ENCODE measurements around the gene MAP4.
A peak's percentile ranks its signal among the peaks of the same experiment; 100 is the strongest.

MAP4 gene

DNA sequence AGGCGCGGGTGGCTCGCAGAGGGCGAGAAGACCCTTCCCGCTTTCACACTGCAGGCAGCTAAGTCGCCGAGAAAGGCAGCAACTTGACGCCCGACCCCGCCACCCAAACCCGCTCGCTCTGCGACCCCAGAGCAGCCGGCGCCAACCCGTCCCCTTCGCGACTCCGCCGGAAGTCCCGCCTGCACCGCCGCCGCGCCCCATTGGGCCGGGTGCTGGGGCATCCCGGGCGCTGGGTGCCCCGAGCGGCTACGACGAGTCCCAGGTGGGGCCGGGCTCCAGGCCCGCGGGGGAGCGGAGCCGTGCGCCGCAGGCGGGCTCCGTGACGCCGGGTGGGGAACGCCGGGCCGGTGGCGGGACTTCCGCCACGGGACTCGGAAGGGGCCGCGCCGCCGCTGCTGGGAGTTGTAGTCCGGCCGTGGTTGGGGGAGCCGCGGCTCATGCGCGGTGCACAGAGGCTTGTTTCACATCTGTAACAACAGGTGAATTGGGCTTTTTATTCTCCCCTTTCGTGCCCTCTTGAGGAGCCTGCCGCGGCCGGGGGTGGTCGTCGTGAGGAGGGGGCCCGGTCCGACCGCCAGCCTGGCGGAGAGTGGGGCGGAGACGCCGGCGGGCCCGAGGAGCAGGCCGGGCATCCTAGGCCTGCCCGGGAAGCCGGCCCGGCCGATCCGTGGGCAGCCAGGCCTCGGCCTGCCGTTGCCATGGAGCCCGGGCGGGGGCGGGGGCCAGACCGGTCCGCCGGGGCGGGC is 213.3 kb downstream of the MAP4 start, which contains the start of gene DHX30 (continued):
- TF ChIP-seq, protein P1, sequence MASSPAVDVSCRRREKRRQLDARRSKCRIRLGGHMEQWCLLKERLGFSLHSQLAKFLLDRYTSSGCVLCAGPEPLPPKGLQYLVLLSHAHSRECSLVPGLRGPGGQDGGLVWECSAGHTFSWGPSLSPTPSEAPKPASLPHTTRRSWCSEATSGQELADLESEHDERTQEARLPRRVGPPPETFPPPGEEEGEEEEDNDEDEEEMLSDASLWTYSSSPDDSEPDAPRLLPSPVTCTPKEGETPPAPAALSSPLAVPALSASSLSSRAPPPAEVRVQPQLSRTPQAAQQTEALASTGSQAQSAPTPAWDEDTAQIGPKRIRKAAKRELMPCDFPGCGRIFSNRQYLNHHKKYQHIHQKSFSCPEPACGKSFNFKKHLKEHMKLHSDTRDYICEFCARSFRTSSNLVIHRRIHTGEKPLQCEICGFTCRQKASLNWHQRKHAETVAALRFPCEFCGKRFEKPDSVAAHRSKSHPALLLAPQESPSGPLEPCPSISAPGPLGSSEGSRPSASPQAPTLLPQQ (tag by site-specific recombination; IDR thresholded peaks at IDR 0.05), result peak; percentile 5; the same call in 1 of the 2 replicates
- TF ChIP-seq, protein P2, sequence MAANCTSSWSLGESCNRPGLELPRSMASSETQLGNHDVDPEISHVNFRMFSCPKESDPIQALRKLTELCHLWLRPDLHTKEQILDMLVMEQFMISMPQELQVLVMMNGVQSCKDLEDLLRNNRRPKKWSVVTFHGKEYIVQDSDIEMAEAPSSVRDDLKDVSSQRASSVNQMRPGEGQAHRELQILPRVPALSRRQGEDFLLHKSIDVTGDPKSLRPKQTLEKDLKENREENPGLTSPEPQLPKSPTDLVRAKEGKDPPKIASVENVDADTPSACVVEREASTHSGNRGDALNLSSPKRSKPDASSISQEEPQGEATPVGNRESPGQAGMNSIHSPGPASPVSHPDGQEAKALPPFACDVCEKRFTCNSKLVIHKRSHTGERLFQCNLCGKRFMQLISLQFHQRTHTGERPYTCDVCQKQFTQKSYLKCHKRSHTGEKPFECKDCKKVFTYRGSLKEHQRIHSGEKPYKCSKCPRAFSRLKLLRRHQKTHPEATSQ (tag by site-specific recombination; IDR thresholded peaks at IDR 0.05), result no peak
- TF ChIP-seq SETDB1 (IDR thresholded peaks at IDR 0.05; ENCODE audit: insufficient read length, low read length) (no peak), ZBTB17 (tag by site-specific recombination; IDR thresholded peaks at IDR 0.05) (peak; percentile 57; the same call in 1 of the 2 replicates), ZNF76 (tag by site-specific recombination; IDR thresholded peaks at IDR 0.05; ENCODE audit: borderline replicate concordance, low read depth) (peak; percentile 92), ZNF174 (tag by site-specific recombination; IDR thresholded peaks at IDR 0.05) (no peak), ZEB2 (tag by site-specific recombination; IDR thresholded peaks at IDR 0.05) (0 out of 2 replicates have a peak, but pooled peaks have one; percentile 7), GLIS1 (tag by site-specific recombination; IDR thresholded peaks at IDR 0.05) (peak; percentile 5; the same call in 1 of the 2 replicates), ZNF292 (tag by site-specific recombination; IDR thresholded peaks at IDR 0.05; ENCODE audit: borderline replicate concordance, low read depth) (no peak), ZNF10 (tag by site-specific recombination; IDR thresholded peaks at IDR 0.05) (no peak), ZSCAN30 (tag by site-specific recombination; IDR thresholded peaks at IDR 0.05) (peak; percentile 56; the same call in 1 of the 2 replicates), ZNF561 (tag by site-specific recombination; IDR thresholded peaks at IDR 0.05; ENCODE audit: borderline replicate concordance) (0 out of 2 replicates have a peak, but pooled peaks have one; percentile 40)
- TF ChIP-seq, protein P3, sequence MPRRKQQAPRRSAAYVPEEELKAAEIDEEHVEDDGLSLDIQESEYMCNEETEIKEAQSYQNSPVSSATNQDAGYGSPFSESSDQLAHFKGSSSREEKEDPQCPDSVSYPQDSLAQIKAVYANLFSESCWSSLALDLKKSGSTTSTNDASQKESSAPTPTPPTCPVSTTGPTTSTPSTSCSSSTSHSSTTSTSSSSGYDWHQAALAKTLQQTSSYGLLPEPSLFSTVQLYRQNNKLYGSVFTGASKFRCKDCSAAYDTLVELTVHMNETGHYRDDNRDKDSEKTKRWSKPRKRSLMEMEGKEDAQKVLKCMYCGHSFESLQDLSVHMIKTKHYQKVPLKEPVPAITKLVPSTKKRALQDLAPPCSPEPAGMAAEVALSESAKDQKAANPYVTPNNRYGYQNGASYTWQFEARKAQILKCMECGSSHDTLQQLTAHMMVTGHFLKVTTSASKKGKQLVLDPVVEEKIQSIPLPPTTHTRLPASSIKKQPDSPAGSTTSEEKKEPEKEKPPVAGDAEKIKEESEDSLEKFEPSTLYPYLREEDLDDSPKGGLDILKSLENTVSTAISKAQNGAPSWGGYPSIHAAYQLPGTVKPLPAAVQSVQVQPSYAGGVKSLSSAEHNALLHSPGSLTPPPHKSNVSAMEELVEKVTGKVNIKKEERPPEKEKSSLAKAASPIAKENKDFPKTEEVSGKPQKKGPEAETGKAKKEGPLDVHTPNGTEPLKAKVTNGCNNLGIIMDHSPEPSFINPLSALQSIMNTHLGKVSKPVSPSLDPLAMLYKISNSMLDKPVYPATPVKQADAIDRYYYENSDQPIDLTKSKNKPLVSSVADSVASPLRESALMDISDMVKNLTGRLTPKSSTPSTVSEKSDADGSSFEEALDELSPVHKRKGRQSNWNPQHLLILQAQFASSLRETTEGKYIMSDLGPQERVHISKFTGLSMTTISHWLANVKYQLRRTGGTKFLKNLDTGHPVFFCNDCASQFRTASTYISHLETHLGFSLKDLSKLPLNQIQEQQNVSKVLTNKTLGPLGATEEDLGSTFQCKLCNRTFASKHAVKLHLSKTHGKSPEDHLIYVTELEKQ (tag by site-specific recombination; IDR thresholded peaks at IDR 0.05; ENCODE audit: borderline replicate concordance), result no peak
- TF ChIP-seq, protein P4, sequence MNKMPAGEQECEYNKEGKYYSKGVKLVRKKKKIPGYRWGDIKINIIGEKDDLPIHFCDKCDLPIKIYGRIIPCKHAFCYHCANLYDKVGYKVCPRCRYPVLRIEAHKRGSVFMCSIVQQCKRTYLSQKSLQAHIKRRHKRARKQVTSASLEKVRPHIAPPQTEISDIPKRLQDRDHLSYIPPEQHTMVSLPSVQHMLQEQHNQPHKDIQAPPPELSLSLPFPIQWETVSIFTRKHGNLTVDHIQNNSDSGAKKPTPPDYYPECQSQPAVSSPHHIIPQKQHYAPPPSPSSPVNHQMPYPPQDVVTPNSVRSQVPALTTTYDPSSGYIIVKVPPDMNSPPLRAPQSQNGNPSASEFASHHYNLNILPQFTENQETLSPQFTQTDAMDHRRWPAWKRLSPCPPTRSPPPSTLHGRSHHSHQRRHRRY (tag by site-specific recombination; IDR thresholded peaks at IDR 0.05), result no peak

All from HEK293 (cell line).